ENCODE measurements around the gene SHC1. TPM values are rescaled to one million over a fixed set of nuclear protein-coding genes. Genes with fewer than 3 reads are reported as not detected.

Gene SHC1
- total and polyA plus RNA-seq, 2 experiments from 2014 or later: 117 to 211 TPM

GRCh38 chr1:154926201-154926600, 44.3 kb downstream of the SHC1 start:
- H3K79me2 ChIP-seq (replicated peaks; ENCODE audit: insufficient read depth): no peaks in the 10 kb centered on the region
- H3K27me3 ChIP-seq (ENCODE audit: insufficient read depth): no peaks in the 10 kb centered on the region
- TF ChIP-seq, protein P1, sequence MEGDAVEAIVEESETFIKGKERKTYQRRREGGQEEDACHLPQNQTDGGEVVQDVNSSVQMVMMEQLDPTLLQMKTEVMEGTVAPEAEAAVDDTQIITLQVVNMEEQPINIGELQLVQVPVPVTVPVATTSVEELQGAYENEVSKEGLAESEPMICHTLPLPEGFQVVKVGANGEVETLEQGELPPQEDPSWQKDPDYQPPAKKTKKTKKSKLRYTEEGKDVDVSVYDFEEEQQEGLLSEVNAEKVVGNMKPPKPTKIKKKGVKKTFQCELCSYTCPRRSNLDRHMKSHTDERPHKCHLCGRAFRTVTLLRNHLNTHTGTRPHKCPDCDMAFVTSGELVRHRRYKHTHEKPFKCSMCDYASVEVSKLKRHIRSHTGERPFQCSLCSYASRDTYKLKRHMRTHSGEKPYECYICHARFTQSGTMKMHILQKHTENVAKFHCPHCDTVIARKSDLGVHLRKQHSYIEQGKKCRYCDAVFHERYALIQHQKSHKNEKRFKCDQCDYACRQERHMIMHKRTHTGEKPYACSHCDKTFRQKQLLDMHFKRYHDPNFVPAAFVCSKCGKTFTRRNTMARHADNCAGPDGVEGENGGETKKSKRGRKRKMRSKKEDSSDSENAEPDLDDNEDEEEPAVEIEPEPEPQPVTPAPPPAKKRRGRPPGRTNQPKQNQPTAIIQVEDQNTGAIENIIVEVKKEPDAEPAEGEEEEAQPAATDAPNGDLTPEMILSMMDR (conservative IDR thresholded peaks at IDR 0.05; ENCODE audit: low read depth in 2 of 2): no peak
- TF ChIP-seq EZH2phosphoT487 (IDR thresholded peaks at IDR 0.05; ENCODE audit: unreplicated experiment): no peak
- TF ChIP-seq NANOG (IDR thresholded peaks at IDR 0.05; ENCODE audit: borderline replicate concordance): no peak
- TF ChIP-seq POLR2AphosphoS5 (IDR thresholded peaks at IDR 0.05; ENCODE audit: low read depth): no peak
- TF ChIP-seq ETS1 (IDR thresholded peaks at IDR 0.05): no peak
- TF ChIP-seq REST (IDR thresholded peaks at IDR 0.05; ENCODE audit: unreplicated experiment): no peak
- TF ChIP-seq ZNF114 (CRISPR knock-in tag; IDR thresholded peaks at IDR 0.05): no peak
- no peak for TF ChIP-seq ZNF331 (CRISPR knock-in tag; IDR thresholded peaks at IDR 0.05; ENCODE audit: low read depth)
- TF ChIP-seq JUNB (IDR thresholded peaks at IDR 0.05; ENCODE audit: unreplicated experiment): no peak
- TF ChIP-seq CREB1 (CRISPR knock-in tag; IDR thresholded peaks at IDR 0.05; ENCODE audit: low read depth): no peak
- no peak overlapping the region for H3K4me2 ChIP-seq
- Mint-ChIP-seq H3K27me3 (ENCODE audit: insufficient read depth, low read depth, poor library complexity) (peaks cover 5% of the 10 kb centered on the region), H3K27ac (no peak overlapping the region), H3K36me3 (ENCODE audit: low read depth) (peaks cover 23% of the 10 kb centered on the region), H3K4me3 (no peak overlapping the region), H3K4me1 (no peaks in the 10 kb centered on the region), H3K9me3 (no peaks in the 10 kb centered on the region)
- ATAC-seq (no peak), DNase-seq (ENCODE audit: low spot score) (no peak)
- H3K36me3 ChIP-seq (ENCODE audit: insufficient read depth): no peaks in the 10 kb centered on the region
- H3K27ac ChIP-seq (ENCODE audit: low read depth): no peak overlapping the region
- no peak overlapping the region for H2AFZ ChIP-seq
- H4K20me1 ChIP-seq (replicated peaks; ENCODE audit: insufficient read depth): no peaks in the 10 kb centered on the region; the same call in 1 of the 2 replicates
- no peaks in the 10 kb centered on the region; the same call in 1 of the 2 replicates for H3K4me1 ChIP-seq (ENCODE audit: insufficient read depth)
- no peak overlapping the region for H3K4me3 ChIP-seq
- H3F3A ChIP-seq (replicated peaks; ENCODE audit: low read depth): no peaks in the 10 kb centered on the region
- H3K9me2 ChIP-seq (ENCODE audit: insufficient read depth): no peaks in the 10 kb centered on the region
